GM12872 (cell line): ENCODE data around the gene MORF4L1.

Experiments
- TF ChIP-seq, protein P1 (sequence below): IDR thresholded peaks from 3 replicates; pipeline ENCODE4 v1.5.1; 2011; ENCODE audit warnings: low read depth, mild to moderate bottlenecking, low read length, moderate library complexity; ENCODE audit not compliant: insufficient read depth

MORF4L1 gene

GRCh38 chr15:78880813-78881212 lies 8.1 kb downstream of the MORF4L1 start:
- TF ChIP-seq, protein P1, sequence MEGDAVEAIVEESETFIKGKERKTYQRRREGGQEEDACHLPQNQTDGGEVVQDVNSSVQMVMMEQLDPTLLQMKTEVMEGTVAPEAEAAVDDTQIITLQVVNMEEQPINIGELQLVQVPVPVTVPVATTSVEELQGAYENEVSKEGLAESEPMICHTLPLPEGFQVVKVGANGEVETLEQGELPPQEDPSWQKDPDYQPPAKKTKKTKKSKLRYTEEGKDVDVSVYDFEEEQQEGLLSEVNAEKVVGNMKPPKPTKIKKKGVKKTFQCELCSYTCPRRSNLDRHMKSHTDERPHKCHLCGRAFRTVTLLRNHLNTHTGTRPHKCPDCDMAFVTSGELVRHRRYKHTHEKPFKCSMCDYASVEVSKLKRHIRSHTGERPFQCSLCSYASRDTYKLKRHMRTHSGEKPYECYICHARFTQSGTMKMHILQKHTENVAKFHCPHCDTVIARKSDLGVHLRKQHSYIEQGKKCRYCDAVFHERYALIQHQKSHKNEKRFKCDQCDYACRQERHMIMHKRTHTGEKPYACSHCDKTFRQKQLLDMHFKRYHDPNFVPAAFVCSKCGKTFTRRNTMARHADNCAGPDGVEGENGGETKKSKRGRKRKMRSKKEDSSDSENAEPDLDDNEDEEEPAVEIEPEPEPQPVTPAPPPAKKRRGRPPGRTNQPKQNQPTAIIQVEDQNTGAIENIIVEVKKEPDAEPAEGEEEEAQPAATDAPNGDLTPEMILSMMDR = no peak

- TF ChIP-seq, protein P1 = no peak
These were observed 9.0 kb downstream of the MORF4L1 start for GRCh38 chr15:78881681-78882080.

DNA sequence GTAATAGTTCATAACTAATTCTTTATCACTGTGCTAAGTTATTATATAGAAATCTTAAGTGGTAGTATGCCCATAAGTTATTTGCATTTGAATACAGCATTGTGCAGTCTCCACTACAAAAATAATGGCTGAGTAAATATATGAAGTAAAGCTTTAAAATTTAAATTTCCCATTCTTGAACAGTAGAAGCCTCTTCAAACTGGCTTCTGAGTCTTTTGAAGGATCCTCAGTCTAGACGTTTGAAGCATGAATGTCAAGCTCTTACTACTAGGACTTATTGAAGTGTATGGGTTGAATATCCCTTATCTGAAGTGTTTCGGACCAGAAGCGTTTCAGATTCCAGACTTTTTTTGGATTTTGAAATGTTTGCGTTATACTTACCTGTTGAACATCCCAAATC lies 16.3 kb downstream of the MORF4L1 start:
- TF ChIP-seq, protein P1 = no peak

DNA sequence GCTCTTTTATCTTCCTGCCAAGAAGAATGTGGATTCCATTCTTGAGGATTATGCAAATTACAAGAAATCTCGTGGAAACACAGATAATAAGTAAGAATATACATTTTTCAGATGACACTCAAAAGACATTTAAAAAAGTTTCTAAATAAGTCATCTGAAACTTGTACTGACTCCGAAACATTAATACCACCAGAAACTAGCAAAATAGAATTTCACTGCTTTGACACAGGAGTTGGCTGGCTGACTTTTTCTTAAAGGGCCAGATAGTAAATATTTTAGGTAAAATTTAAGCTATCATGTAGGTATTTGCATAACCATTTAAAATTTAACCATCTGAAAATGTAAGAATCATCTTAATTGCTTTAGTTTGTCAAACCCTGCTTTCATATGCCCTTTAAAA lies 20.8 kb downstream of the MORF4L1 start:
- TF ChIP-seq, protein P1 = no peak

DNA sequence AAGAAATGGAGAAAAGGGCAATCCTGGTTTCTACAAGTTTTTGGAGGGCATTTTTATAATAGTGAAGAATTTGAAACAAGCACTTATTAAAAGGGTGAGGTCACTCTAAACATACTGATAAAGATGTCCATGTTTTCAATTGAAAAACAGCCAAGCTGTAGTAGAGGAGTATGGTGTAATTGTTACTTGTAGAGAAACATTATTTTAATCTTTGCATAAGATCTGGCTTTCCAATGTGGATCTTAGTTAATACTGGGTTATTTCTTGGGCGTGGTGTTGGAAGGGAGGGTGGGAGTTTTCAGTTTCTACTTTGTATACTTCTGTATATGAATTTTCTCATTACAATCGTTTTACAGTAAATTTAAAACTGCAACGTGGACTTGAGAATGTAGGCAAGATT lies 22.8 kb downstream of the MORF4L1 start:
- TF ChIP-seq, protein P1 = no peak

GRCh38 chr15:78898540-78898939 lies 25.9 kb downstream of the MORF4L1 start:
- TF ChIP-seq, protein P1 = no peak

- TF ChIP-seq, protein P1 = no peak
These were observed 32.1 kb downstream of the MORF4L1 start for GRCh38 chr15:78904599-78905358.

DNA sequence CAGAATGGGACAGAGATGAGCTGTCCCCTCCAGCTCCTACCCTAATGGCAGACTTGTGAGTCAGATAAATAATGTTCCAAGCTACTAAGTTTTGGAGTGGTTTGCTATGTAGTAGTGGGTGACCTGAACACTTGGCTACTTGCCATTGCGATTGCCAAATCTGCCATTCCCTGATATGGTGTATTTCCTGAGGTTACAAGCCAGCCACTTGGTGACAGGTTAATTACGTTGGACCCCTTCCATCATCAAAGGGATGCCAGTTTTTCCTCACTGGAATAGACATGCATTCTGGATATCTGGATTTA lies 33.6 kb downstream of the MORF4L1 start:
- TF ChIP-seq, protein P1 = no peak
